GM12878 (cell line): ENCODE results near the gene KRT81. TPM values are rescaled to one million over a fixed set of nuclear protein-coding genes. Genes with fewer than 3 reads are reported as not detected.

Source experiments
- ATAC-seq: fragments of 200-7000 bp; cut with Tn5 transposase; 3 replicates; pipeline ENCODE4 v1.9.1; 2020; ENCODE audit warnings: mild to moderate bottlenecking, moderate library complexity
- BruUV-seq: library from RNA; stranded (reverse); fragments of 400-500 nt; replicated peaks from 2 replicates; lab custom pipeline; 2021; lab: Mats Ljungman, UMichigan
- CTCF ChIA-PET: fragments of 300-600 bp; sonication (Branson Sonifier 250); formaldehyde crosslinking; extraction: SDS; loops from one replicate; lab custom pipeline; 2021; ENCODE audit warnings: inconsistent platforms; lab: Yijun Ruan, JAX
- POLR2A ChIA-PET: fragments of 350-600 bp; formaldehyde crosslinking; extraction: SDS; loops from one replicate; lab custom pipeline; 2021; ENCODE audit warnings: inconsistent platforms; lab: Charles Lee
- RAD21 ChIA-PET: fragments of 300-600 bp; sonication (Branson Sonifier 250); formaldehyde crosslinking; loops from one replicate; lab custom pipeline; 2023; ENCODE audit warnings: antibody characterized with exemption; ENCODE audit not compliant: unreplicated experiment; lab: Charles Lee
- SMC1A ChIA-PET: fragments of 300-600 bp; sonication (Branson Sonifier 250); formaldehyde crosslinking; loops from one replicate; lab custom pipeline; 2023; ENCODE audit not compliant: unreplicated experiment, uncharacterized antibody; lab: Charles Lee
- DNase-seq: peaks from one replicate; pipeline ENCODE4 v3.0.0-alpha.2; 2011; ENCODE audit warnings: low read depth, low spot score
- FAIRE-seq: peaks from 3 replicates; lab custom pipeline; 2011; peaks lifted over from hg19 to GRCh38; lab: Jason Lieb, UNC
- H2AFZ ChIP-seq: 2 replicates; pipeline ENCODE4 v1.6.0; 2011; ENCODE audit warnings: low read depth, low read length, control low read depth; ENCODE audit not compliant: control insufficient read depth
- H3K27ac ChIP-seq: 2 replicates; pipeline ENCODE4 v1.5.1; 2011; ENCODE audit warnings: control low read depth; ENCODE audit not compliant: control insufficient read depth, insufficient read depth
- H3K27me3 ChIP-seq, 2 experiments: replicated peaks in 1 of 2; 2 replicates each; pipeline versions ENCODE4 v1.6.0 to v1.6.1; 2011; ENCODE audit warnings: low read length in 1 of 2; ENCODE audit not compliant: control insufficient read depth in 2 of 2, insufficient read depth in 2 of 2
- H3K36me3 ChIP-seq, 2 experiments: 2 replicates each; pipeline ENCODE4 v1.5.1; 2011; ENCODE audit warnings: low read length in 1 of 2; ENCODE audit not compliant: control insufficient read depth in 2 of 2, insufficient read depth in 2 of 2
- H3K4me1 ChIP-seq: 2 replicates; pipeline ENCODE4 v1.6.1; 2011; ENCODE audit warnings: mild to moderate bottlenecking, low read length, moderate library complexity, mixed read lengths; ENCODE audit not compliant: control insufficient read depth, insufficient read depth
- H3K4me2 ChIP-seq: 2 replicates; pipeline ENCODE4 v1.6.0; 2011; ENCODE audit warnings: control low read depth; ENCODE audit not compliant: control insufficient read depth, insufficient read depth
- H3K4me3 ChIP-seq: fragments of 200-600 bp; sonication (generic); 2 replicates; pipeline ENCODE4 v1.5.1; 2016
- H3K79me2 ChIP-seq: 2 replicates; pipeline ENCODE4 v1.6.0; 2011; ENCODE audit warnings: low read length; ENCODE audit not compliant: control insufficient read depth, insufficient read depth
- H3K9ac ChIP-seq: 2 replicates; pipeline ENCODE4 v1.8.0; 2011; ENCODE audit warnings: low read length, control low read depth, mixed read lengths; ENCODE audit not compliant: control insufficient read depth, insufficient read depth
- H3K9me3 ChIP-seq: replicated peaks from 3 replicates; pipeline ENCODE4 v1.5.1; 2011; ENCODE audit warnings: mild to moderate bottlenecking, low read length; ENCODE audit not compliant: control insufficient read depth, insufficient read depth
- H4K20me1 ChIP-seq: 2 replicates; pipeline ENCODE4 v1.6.0; 2011; ENCODE audit not compliant: control insufficient read depth, insufficient read depth
- IKZF1 ChIP-seq: fragments of 450-650 bp; conservative IDR thresholded peaks from 2 replicates; pipeline ENCODE4 v1.6.1; 2017; ENCODE audit warnings: antibody characterized with exemption, mild to moderate bottlenecking
- IRF3 ChIP-seq: fragments of 450-650 bp; IDR thresholded peaks from 2 replicates; pipeline ENCODE4 v1.6.1; 2014; ENCODE audit warnings: mild to moderate bottlenecking
- PML ChIP-seq: IDR thresholded peaks from 2 replicates; pipeline ENCODE4 v1.6.1; 2012; ENCODE audit warnings: low read length, inconsistent platforms
- RBBP5 ChIP-seq: fragments of 200-600 bp; sonication (generic); conservative IDR thresholded peaks from 2 replicates; pipeline ENCODE4 v1.6.1; 2016
- RCOR1 ChIP-seq: conservative IDR thresholded peaks from 2 replicates; pipeline ENCODE4 v1.6.1; 2012; ENCODE audit warnings: low read depth, low read length, improper control_type of control experiment
- TCF3 ChIP-seq: IDR thresholded peaks from 2 replicates; pipeline ENCODE4 v1.6.1; 2012; ENCODE audit warnings: low read depth, mild to moderate bottlenecking, low read length, borderline replicate concordance; ENCODE audit not compliant: insufficient read depth
- ZZZ3 ChIP-seq: IDR thresholded peaks from 2 replicates; pipeline ENCODE4 v1.6.1; 2011; ENCODE audit warnings: low read depth; ENCODE audit not compliant: control insufficient read depth, insufficient read length
- WGBS: methylation state at CpG from one replicate; pipeline ENCODE4 v1.1.6; 2016; ENCODE audit warnings: low lambda C conversion rate; ENCODE audit not compliant: insufficient replicate concordance, insufficient coverage; ENCODE audit errors: missing lambda C conversion rate; 5-methylcytosine and 5-hydroxymethylcytosine counted together
- in situ Hi-C: fragments of 300-500 bp; cut with MboI; formaldehyde crosslinking; loops from 9 replicates; pipeline ENCODE4 v1.14.3; 2018; ENCODE audit warnings: mixed read lengths
- intact Hi-C: fragments of 100-400 bp; cut with micrococcal nuclease; formaldehyde crosslinking; loops from one replicate; pipeline ENCODE4 v1.14.2; 2022; ENCODE audit not compliant: unreplicated experiment
- polyA plus RNA-seq, 11 experiments: library from polyadenylated mRNA; depleted of rRNA in 4 of 11; unstranded in 6 of 11; stranded (reverse) in 5 of 11; fragments of >200 nt; fragmentation: Nextera tagmentation in 4 of 11; fragmentation: Illumina TruSeq in 1 of 11; extraction: Ambion mirVana in 4 of 11; extraction: Trizol in 1 of 11; gene quantifications; 1 replicate in 1 of 11; 2 replicates in 10 of 11; pipeline versions ENCODE4 v1.2.1 to v1.2.3, GENCODE V29; 2011 to 2016; ENCODE audit warnings: inconsistent platforms in 2 of 11, missing spikeins in 2 of 11, low read depth in 1 of 11
- total RNA-seq, 4 experiments: library from RNA; depleted of rRNA in 3 of 4; stranded (reverse); fragments of >200 nt in 3 of 4; fragmentation: Illumina TruSeq in 1 of 4; extraction: Trizol in 1 of 4; gene quantifications; 2 replicates each; pipeline versions ENCODE4 v1.2.1 to v1.2.3, GENCODE V29; 2013 to 2021

KRT81 gene
- total and polyA plus RNA-seq, 10 of the 15 experiments (the other 5 are each of a cell fraction or from before 2014, with no cell fraction given): 0.05 to 0.15 TPM; not detected in 8

- Histone ChIP-seq H3K9ac (no peak overlapping the region), H3K27ac (no peak overlapping the region), H3K4me1 (no peaks in the 10 kb centered on the region), H4K20me1 (no peaks in the 10 kb centered on the region), H3K4me3 (no peak overlapping the region), H3K27me3 (peaks cover 1 to 6% of the 10 kb centered on the region in 2 experiments; a peak in 2 of 4 replicates), H2AFZ (no peak overlapping the region), H3K79me2 (no peaks in the 10 kb centered on the region), H3K4me2 (no peak overlapping the region), H3K36me3 (no peaks in the 10 kb centered on the region), H3K9me3 (no peaks in the 10 kb centered on the region; the same call in 2 of the 3 replicates)
- RAD21 ChIA-PET: no interaction called here
- SMC1A ChIA-PET: interaction anchor here (1.2 kb wide), 1 partner anchor 11 kb away, joined by 4 read pairs; no protein-coding TSS in a partner anchor
- in situ Hi-C loops (no loop called here), intact Hi-C loops (no loop called here)
- DNase-seq (no peak), ATAC-seq (no peak), FAIRE-seq (no peak)
- CTCF ChIA-PET: interaction anchor here (1.1 to 1.8 kb wide), 2 partner anchors 22 to 35 kb away, joined by 4 read pairs; no protein-coding TSS in a partner anchor
- TF ChIP-seq IKZF1 (no peak), TCF3 (no peak), IRF3 (no peak), PML (no peak), RCOR1 (no peak)
- POLR2A ChIA-PET: no interaction called here
- BruUV-seq: no TSS peak
- 21% methylated on average over 4 of the region's 4 CpGs for WGBS
Measured at GRCh38 chr12:52257074-52257551, 34.2 kb downstream of the KRT81 start.

- ChIA-PET POLR2A (no interaction called here), SMC1A (interaction anchor here (1.2 kb wide), 1 partner anchor 11 kb away, joined by 4 read pairs; no protein-coding TSS in a partner anchor), CTCF (interaction anchor here (1.1 to 1.8 kb wide), 2 partner anchors 23 to 34 kb away, joined by 4 read pairs; no protein-coding TSS in a partner anchor), RAD21 (no interaction called here)
- Histone ChIP-seq H3K27ac (no peak overlapping the region), H4K20me1 (no peaks in the 10 kb centered on the region), H3K4me2 (no peak overlapping the region), H2AFZ (no peak overlapping the region), H3K9ac (no peak overlapping the region), H3K79me2 (no peaks in the 10 kb centered on the region), H3K36me3 (no peaks in the 10 kb centered on the region), H3K4me1 (no peaks in the 10 kb centered on the region), H3K9me3 (no peaks in the 10 kb centered on the region; the same call in 2 of the 3 replicates), H3K27me3 (peaks cover 1 to 3% of the 10 kb centered on the region in 2 experiments; a peak in 2 of 4 replicates), H3K4me3 (no peak overlapping the region)
- WGBS: 0% methylated on average over 2 of the region's 2 CpGs
- FAIRE-seq (no peak), DNase-seq (no peak), ATAC-seq (no peak)
- in situ Hi-C loops: no loop called here
- intact Hi-C loops: no loop called here
- BruUV-seq: no TSS peak
- TF ChIP-seq ZZZ3 (no peak), RBBP5 (no peak)
Measured at GRCh38 chr12:52256584-52256935, 34.8 kb downstream of the KRT81 start.
